NCI-H2107 (cell line): ENCODE measurements around the gene HOXC13.

Experiments used
- DNase-seq: peaks from one replicate; lab custom pipeline; 2025; lab: John Stamatoyannopoulos, UW

Gene HOXC13

DNA sequence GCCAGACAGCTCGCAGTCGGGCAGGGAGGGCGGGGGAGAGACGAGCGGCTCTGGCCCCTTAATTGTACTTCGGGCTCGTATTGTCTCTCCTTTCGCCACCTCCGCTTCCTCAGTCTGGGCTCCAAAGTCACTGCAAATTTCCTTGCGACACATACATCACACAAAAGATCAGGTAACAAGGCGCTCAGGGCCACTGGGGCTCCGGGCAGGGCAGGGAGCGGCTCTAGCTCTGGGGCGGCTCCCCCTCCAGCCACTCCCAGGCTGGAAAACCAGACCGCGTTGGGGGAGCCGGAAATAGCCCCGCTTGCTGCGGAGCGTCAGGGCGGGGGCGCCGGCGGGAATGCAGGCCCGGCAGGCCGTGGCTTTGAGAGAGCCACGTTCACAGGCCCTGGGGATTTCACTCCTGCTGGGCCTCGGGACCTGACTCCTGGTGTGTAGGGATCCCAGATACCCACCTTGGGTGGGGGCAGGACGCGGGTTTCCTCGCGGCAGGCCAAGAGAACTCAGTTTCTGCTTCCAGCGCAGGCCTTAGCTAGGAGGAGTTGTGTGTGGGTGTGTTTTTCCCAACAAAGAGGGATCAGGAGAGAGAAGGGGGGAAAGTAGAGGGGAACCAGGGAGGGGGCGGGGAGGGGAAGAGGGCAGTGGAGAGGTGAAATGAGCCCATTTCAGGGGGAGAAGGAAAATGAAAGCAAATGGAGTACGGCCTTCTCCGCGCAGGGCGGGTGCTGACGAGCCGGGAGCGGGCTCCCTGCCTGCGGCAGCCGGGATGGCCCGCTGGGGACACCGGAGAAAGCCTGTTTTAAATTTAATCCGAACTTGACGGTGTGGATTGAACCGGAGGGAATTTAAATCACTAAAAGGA, 57.0 kb downstream of the HOXC13 start:
- DNase-seq, result no peak
